T-helper 1 cell treated with Interleukin-12 subunit alpha and Interleukin-12 subunit beta and Interleukin-4 antibody, amounts not matched to agents 30 μg/mL and 1 μg/mL, for 36 hours (primary cell): ENCODE results near the gene SCD5.
"Not testable (repeated sequence)": the region's sequence is repeated elsewhere in the genome, so short reads cannot be mapped to it uniquely, and the experiment has no call there.

ENCODE experiments used
- H3K27ac Mint-ChIP-seq: one replicate; pipeline ENCODE4 v1.8.0; 2021; ENCODE audit warnings: mild to moderate bottlenecking, mixed read lengths
- H3K27me3 Mint-ChIP-seq: one replicate; pipeline ENCODE4 v1.8.0; 2021; ENCODE audit warnings: low read depth, mixed read lengths
- H3K36me3 Mint-ChIP-seq: one replicate; pipeline ENCODE4 v1.8.0; 2021; ENCODE audit warnings: low read depth, mixed read lengths
- H3K4me1 Mint-ChIP-seq: one replicate; pipeline ENCODE4 v1.8.0; 2021; ENCODE audit warnings: low read depth, mixed read lengths
- H3K4me3 Mint-ChIP-seq: one replicate; pipeline ENCODE4 v1.8.0; 2021; ENCODE audit warnings: mild to moderate bottlenecking, moderate library complexity, mixed read lengths
- H3K9me3 Mint-ChIP-seq: one replicate; pipeline ENCODE4 v1.8.0; 2021; ENCODE audit warnings: mixed read lengths

SCD5 gene

DNA sequence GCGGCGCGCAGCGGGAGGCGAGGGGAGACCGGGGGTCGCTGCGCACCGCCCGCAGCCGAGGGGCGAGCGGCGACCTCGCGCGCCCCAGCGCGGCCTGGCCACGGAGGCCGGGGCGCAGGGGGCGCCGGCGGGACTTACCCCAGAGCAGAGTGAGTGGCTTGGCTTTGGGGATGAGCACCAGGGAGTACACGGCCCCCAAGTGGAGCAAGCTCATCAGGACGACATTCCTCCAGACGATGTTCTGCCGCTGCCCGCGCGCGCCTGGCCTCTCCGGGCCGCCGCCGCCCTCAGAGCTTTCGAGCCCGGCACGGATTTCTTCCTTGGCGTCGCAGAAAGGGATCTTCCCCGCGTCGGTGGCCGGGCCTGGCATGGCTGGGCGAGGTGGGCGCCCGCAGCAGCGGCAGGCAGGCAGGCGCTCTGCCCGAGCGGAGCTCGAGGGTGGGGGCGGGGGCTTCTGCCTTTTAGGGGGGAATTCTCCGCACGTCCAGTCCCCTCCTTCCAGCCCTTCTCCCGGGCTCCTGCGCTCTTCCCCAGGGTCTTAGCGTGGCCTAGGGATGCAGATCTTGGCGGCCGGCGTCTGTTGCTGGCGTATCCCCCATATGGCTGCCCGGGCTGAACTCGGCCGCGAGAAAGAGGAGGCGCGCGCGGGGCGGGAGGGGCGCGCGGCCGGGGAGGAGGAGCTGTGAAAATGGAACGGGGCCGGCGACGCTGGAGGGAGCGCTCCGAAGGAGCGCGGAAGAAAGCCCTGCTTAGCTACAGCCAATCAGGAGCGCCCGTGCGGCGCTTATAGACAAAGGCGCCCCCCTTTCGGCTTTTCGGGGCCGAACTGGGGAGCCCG is at the start of gene SCD5:
TSS of gene SCD5 (minus strand) at position 629 of the 838 bp plus-strand sequence. CDS start at position 370, 259 bp downstream.
- H3K36me3 Mint-ChIP-seq: no peaks in the 10 kb centered on the region
- H3K9me3 Mint-ChIP-seq: no peaks in the 10 kb centered on the region
- H3K4me3 Mint-ChIP-seq: peak within 1 kb of the TSS; percentile 80
- H3K27ac Mint-ChIP-seq: no peak within 1 kb of the TSS
- peaks cover 13% of the 10 kb centered on the region for H3K4me1 Mint-ChIP-seq
- H3K27me3 Mint-ChIP-seq: peaks cover 37% of the 10 kb centered on the region

DNA sequence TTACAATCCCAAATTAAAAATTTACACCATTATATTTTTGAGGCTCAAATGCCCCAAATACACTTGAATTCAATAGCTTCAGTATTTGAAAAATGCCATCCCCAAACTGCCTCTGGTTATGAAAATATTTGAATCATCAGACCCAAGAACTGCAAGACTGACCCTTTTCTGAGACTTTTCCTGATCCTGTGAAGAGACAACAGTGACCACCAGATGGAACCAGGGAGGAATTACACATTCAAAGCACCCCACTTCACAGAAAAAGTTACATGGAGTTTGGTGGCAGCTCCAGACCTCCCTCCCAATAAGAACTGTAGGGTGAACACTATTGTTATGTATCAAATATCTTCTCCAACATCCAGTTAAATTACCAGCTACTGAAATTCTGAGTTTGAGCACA is 44.0 kb upstream of the SCD5 start:
- Mint-ChIP-seq H3K4me1 (peaks cover 5% of the 10 kb centered on the region), H3K27ac (no peak overlapping the region), H3K36me3 (peaks cover 43% of the 10 kb centered on the region), H3K27me3 (no peaks in the 10 kb centered on the region), H3K9me3 (no peaks in the 10 kb centered on the region), H3K4me3 (no peak overlapping the region)

DNA sequence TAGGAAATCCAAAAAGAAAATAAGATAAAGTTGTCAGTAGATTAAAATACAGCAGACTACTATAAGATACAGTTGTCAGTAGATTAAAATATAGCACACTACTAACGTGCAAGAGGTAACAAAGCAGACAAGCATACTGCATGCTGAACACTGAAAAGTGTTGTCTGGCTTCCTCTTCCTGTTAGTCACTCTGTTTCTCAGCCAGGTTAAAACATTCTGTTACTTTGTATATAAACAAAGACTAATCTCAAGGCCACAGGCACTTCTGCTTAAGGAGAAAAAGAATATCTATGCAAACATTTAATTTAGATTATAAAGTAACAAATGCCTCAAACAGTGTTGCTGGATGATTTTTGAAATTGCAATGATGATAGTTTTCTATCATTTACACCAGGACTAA is 41.0 kb upstream of the SCD5 start:
- H3K27ac Mint-ChIP-seq: no peak overlapping the region
- no peaks in the 10 kb centered on the region for H3K27me3 Mint-ChIP-seq
- H3K9me3 Mint-ChIP-seq: no peaks in the 10 kb centered on the region
- peaks cover 2% of the 10 kb centered on the region for H3K4me1 Mint-ChIP-seq
- H3K4me3 Mint-ChIP-seq: no peak overlapping the region
- H3K36me3 Mint-ChIP-seq: peaks cover 42% of the 10 kb centered on the region

DNA sequence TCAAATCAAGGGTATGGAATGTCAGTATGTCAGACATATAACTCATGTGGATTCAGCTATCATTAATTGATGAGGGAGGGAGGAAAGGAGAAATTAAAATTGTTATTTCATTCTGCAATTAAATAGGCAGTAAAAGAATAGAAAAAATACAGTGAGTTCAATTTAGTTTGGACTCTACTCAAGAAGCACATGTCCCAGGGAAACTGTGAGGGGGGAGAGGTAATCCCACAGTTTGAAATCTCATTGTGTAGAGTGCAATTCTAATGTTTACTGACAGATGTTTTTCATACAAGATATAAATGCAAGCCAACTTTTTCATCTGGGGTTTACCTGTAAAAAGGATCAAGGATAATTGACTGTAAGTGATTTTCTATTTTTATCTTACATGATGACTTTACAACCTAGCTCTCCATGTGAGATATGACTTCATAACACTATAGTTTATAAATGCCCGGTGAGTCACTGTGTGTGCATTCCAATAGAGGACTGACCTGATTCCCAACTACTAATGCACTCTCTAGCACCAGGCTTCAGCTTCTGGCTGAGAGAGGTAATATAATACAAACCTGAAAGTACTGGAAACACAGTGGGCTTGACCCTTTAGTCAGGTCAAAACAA is 35.2 kb upstream of the SCD5 start:
- no peak overlapping the region for H3K4me3 Mint-ChIP-seq
- no peaks in the 10 kb centered on the region for H3K27me3 Mint-ChIP-seq
- H3K4me1 Mint-ChIP-seq: no peaks in the 10 kb centered on the region
- no peak overlapping the region for H3K27ac Mint-ChIP-seq
- H3K36me3 Mint-ChIP-seq: peaks cover 44% of the 10 kb centered on the region
- H3K9me3 Mint-ChIP-seq: peaks cover 4% of the 10 kb centered on the region

DNA sequence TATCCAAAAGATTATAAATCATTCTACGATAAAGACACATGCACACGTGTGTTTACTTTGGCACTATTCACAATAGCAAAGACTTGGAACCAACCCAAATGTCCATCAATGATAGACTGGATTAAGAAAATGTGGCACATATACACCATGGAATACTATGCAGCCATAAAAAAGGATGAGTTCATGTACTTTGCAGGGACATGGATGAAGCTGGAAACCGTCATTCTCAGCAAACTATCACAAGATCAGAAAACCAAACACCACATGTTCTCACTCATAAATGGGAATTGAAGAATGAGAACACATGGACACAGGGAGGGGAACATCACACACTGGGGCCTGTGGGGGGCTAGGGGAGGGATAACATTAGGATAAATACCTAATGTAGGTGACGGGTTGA is 34.5 kb upstream of the SCD5 start:
- H3K27ac Mint-ChIP-seq, H3K9me3 Mint-ChIP-seq, H3K4me1 Mint-ChIP-seq, H3K27me3 Mint-ChIP-seq, H3K4me3 Mint-ChIP-seq: not testable (repeated sequence)
- H3K36me3 Mint-ChIP-seq: peaks cover 40% of the 10 kb centered on the region

DNA sequence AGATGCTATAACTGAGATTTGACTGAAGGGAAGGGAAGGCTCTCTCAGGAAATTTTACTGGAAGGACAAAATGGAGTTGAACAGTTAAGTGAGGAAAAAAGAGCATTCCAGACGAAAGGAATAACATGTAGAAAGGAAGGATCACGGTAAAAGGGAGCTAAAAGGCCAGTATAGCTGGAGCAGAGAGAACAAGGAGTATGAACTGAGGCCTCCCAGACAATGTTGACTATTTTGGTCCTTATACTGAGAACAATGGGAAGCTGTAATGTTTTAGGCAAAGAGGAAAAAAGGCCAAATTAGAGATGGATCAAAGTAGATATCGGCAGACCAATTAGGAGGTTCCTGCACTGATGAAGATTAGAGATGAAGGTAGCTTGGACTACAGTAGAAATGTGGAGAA is 26.8 kb upstream of the SCD5 start:
- no peaks in the 10 kb centered on the region for H3K9me3 Mint-ChIP-seq

DNA sequence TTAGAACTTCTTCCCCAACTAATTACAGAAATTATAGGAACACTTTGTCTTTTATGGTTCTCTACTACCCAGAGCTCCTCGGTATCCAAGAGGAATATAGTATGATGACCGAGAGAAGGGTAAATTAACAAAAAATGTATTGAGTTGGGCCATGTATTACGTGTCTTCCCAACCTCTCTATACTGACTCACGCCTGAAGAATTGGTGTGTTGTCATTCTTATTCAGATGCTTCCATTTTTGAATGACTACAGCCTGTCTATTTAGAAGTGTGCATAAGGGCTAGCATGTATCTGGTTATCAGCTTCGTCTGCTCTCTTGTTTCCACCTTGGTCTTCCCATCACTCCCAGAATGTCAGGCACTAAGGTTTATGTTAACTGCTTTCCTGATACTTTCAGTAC is 24.5 kb upstream of the SCD5 start:
- Mint-ChIP-seq H3K9me3 (no peaks in the 10 kb centered on the region), H3K27ac (no peak overlapping the region), H3K4me1 (no peaks in the 10 kb centered on the region), H3K4me3 (no peak overlapping the region), H3K27me3 (no peaks in the 10 kb centered on the region), H3K36me3 (peaks cover 49% of the 10 kb centered on the region)

More for the DNA sequence above, 26.8 kb upstream of the SCD5 start:
- H3K27me3 Mint-ChIP-seq: no peaks in the 10 kb centered on the region
- H3K27ac Mint-ChIP-seq: no peak overlapping the region
- peaks cover 38% of the 10 kb centered on the region for H3K36me3 Mint-ChIP-seq
- no peak overlapping the region for H3K4me3 Mint-ChIP-seq
- H3K4me1 Mint-ChIP-seq: no peaks in the 10 kb centered on the region

DNA sequence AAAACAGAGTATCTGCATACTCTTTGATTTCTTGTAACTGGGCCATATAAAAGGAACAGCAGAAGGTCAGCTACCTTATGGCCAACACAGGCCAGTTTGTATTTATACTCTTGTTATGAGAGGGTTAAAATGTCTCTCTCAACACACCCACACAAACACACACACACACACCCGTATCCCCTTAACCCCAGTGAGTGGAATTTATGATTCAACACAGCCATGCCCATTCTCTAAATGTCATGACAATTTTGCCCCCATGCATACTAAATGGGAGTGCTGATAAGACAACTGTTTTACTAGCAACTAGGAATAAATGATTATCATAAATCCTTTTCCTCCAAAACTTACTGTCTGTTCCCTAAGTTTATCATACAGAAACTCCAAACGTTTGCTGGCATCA is 22.1 kb upstream of the SCD5 start:
- H3K4me1 Mint-ChIP-seq: no peaks in the 10 kb centered on the region
- no peak overlapping the region for H3K4me3 Mint-ChIP-seq
- H3K27me3 Mint-ChIP-seq: no peaks in the 10 kb centered on the region
- H3K36me3 Mint-ChIP-seq: peaks cover 42% of the 10 kb centered on the region
- no peaks in the 10 kb centered on the region for H3K9me3 Mint-ChIP-seq
- H3K27ac Mint-ChIP-seq: no peak overlapping the region

DNA sequence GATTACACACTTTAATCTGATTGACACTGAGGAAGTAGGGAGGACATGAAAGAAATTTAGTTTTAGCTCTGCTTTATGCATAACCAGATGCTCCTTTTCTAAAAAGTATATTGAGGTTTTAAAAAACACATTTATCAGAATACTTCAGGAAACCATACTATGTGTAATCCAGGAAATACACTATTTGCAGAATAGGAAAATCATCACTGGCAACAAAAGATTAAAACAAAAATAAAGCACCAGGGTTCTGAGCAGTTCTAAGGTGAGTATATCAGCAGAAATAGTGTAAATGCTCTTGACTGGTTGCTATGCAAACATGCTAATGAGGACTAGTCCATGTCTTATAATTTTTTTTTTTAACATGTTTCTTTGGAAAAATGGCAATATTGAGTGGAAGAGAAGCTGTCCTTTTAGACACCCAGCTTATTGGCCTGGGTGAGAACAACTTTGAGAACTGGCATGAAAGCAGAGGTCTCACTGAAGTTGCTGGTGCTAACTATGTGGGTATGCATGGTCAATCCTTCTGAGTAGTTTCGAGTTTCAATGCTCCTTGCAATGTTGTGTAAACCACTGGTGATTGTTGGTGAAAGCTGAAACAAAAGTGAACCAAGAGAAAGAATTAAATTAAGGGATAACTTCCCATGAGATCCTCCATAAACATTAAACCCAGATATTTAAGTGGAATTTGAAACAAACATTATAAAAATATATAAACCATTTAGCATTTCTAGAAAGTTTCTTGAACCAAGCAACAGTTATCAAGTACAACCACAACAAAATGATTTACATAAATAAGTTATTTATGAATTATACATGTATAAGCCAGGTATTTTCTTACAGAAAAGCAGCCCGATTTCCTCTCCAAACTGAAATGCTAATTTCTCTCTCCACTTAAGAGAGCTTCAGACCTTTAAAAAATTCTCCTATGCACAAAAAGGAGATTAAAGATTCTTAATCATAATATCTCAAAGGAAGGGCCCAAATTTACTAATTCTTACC is 20.4 kb upstream of the SCD5 start:
- no peak overlapping the region for H3K27ac Mint-ChIP-seq
- H3K27me3 Mint-ChIP-seq: no peaks in the 10 kb centered on the region
- no peaks in the 10 kb centered on the region for H3K9me3 Mint-ChIP-seq
- H3K4me1 Mint-ChIP-seq: no peaks in the 10 kb centered on the region
- peaks cover 34% of the 10 kb centered on the region for H3K36me3 Mint-ChIP-seq
- no peak overlapping the region for H3K4me3 Mint-ChIP-seq

DNA sequence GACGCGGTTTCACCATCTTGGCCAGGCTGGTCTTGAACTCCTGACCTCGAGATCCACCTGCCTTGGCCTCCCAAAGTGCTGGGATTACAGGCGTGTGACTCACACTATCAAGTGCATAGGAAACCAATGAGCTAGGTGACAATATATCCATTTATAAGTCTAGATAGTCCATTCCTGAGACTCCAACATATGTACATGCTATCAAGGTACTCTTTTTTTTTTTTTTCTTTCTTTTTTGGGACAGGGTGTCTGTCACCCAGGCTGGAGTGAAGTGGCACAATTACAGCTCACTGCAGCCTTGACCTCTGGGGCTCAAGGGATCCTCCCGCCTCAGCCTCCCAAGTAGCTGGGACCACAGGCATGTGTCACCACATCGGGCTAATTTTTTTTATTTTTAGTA is 18.3 kb upstream of the SCD5 start:
- not testable (repeated sequence) for H3K9me3 Mint-ChIP-seq, H3K27me3 Mint-ChIP-seq, H3K4me1 Mint-ChIP-seq, H3K27ac Mint-ChIP-seq, H3K4me3 Mint-ChIP-seq
- H3K36me3 Mint-ChIP-seq: peaks cover 25% of the 10 kb centered on the region

DNA sequence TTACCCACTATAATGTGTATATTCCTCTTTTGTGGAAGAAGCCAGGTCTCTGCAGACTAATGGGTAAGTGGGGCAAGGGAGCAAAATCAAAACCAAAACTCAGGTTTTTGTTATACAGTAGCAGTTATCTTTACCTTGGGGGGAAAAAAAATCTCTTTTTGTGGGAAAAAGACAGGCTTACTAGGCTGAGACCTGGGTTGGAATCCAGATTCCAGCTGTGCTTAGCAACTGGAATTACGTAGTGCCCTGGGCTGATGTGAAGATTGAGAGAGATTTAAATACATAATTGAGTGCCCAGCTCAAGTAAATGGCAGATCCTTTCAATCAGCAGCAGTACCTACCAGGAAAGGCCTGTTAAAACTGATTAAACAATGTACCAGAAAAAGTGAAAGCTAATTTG is 15.4 kb upstream of the SCD5 start:
- Mint-ChIP-seq H3K27ac (no peak overlapping the region), H3K4me3 (no peak overlapping the region), H3K27me3 (no peaks in the 10 kb centered on the region), H3K36me3 (peaks cover 11% of the 10 kb centered on the region), H3K9me3 (no peaks in the 10 kb centered on the region), H3K4me1 (no peaks in the 10 kb centered on the region)

DNA sequence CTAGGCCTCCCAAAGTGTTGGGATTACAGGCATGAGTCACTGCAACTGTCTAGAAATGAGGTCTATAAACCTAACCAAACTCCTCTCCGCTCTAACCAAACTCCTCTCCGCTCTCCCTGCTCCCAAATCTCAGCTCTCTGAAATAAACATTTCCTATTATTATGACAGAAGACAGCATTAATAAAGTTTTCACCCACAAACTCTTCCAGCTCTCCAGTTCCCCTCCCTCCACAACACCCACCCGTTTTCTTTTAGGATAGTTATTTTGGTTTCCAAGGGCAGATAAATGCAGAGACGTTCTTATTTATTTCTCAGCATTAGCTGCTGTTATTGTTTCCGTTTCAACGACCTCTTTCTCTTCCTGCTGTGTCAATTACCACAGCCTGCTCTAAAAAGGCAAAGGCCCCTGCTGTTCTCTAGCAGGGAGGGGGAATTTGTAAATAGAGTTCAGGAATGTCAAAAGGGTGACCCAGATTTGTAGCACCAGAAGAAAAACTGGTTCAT is 13.3 kb upstream of the SCD5 start:
- H3K9me3 Mint-ChIP-seq: no peaks in the 10 kb centered on the region
- no peak overlapping the region for H3K4me3 Mint-ChIP-seq
- H3K27ac Mint-ChIP-seq: no peak overlapping the region
- H3K36me3 Mint-ChIP-seq: peaks cover 3% of the 10 kb centered on the region
- H3K4me1 Mint-ChIP-seq: no peaks in the 10 kb centered on the region
- H3K27me3 Mint-ChIP-seq: peaks cover 4% of the 10 kb centered on the region

DNA sequence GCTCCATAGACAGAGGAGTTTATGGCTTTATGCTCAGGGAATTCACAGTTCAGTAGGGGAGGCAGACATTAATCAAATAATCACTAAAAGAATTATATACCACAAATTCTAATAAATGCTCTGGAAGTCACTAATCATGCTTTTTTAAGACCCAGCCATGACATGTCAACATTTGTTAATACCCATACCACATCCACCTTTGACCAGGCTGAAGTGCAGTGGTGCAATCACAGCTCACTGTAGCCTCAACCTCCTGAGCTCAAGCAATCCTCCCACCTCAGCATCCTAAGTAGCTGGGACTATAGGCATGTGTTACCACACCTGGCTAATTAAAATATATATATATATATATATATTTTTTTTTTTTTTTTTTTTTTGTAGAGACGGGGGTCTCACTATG is 12.8 kb upstream of the SCD5 start:
- no peak overlapping the region for H3K27ac Mint-ChIP-seq
- H3K4me3 Mint-ChIP-seq: no peak overlapping the region
- no peaks in the 10 kb centered on the region for H3K4me1 Mint-ChIP-seq
- H3K27me3 Mint-ChIP-seq: peaks cover 4% of the 10 kb centered on the region
- peaks cover 3% of the 10 kb centered on the region for H3K36me3 Mint-ChIP-seq
- H3K9me3 Mint-ChIP-seq: no peaks in the 10 kb centered on the region

DNA sequence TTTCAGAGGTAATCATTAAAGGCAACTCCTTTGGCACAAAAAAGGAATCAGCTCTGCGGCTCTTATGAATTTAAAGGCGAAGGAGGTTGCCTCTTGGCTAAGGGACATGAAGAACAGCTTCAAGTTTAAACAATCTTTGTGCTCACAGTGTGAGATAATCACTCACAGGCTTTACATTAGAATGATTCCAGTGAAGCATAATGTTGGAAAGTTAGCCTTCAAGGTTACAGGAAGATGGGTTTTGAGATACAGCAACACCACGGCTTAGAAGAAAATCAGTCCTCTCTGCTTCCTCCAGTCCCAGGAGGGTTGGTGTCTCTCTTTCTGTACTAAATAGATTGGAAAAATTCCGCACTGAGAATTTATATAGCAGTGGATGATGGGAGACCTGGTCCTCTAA is 11.6 kb upstream of the SCD5 start:
- H3K27ac Mint-ChIP-seq: no peak overlapping the region
- H3K4me1 Mint-ChIP-seq: no peaks in the 10 kb centered on the region
- H3K4me3 Mint-ChIP-seq: no peak overlapping the region
- no peaks in the 10 kb centered on the region for H3K9me3 Mint-ChIP-seq
- H3K36me3 Mint-ChIP-seq: peaks cover 2% of the 10 kb centered on the region
- peaks cover 4% of the 10 kb centered on the region for H3K27me3 Mint-ChIP-seq
